SK-N-SH (cell line): ENCODE results near the gene MB.

Source experiments
- CTCF ChIP-seq: fragments of 200-600 bp; sonication (generic); IDR thresholded peaks from 2 replicates; pipeline ENCODE4 v1.6.1; 2017; ENCODE audit warnings: antibody characterized with exemption, mild to moderate bottlenecking, moderate library complexity
- FOXJ3 ChIP-seq: sonication (generic); formaldehyde crosslinking; IDR thresholded peaks from 2 replicates; pipeline ENCODE4 v1.5.1; 2020; ENCODE audit warnings: mild to moderate bottlenecking, missing genetic modification reagents
- FOXM1 ChIP-seq: IDR thresholded peaks from 2 replicates; pipeline ENCODE4 v1.4.0; 2012; ENCODE audit warnings: low read depth, mild to moderate bottlenecking
- GABPA ChIP-seq: IDR thresholded peaks from 2 replicates; pipeline ENCODE4 v1.4.0; 2012; ENCODE audit warnings: low read depth, mild to moderate bottlenecking
- POLR2AphosphoS5 ChIP-seq: IDR thresholded peaks from 2 replicates; pipeline ENCODE4 v1.6.1; 2012; ENCODE audit warnings: low read depth, low read length
- REST ChIP-seq: IDR thresholded peaks from 2 replicates; pipeline ENCODE4 v1.6.1; 2012; ENCODE audit warnings: mild to moderate bottlenecking, low read depth, low read length, moderate library complexity
- SIN3A ChIP-seq: IDR thresholded peaks from 2 replicates; pipeline ENCODE4 v1.6.1; 2012; ENCODE audit warnings: low read depth, mild to moderate bottlenecking, low read length, moderate library complexity, borderline replicate concordance
- SMC3 ChIP-seq: IDR thresholded peaks from 2 replicates; pipeline ENCODE4 v1.6.1; 2012; ENCODE audit warnings: low read depth, low read length, improper control_type of control experiment
- TCF12 ChIP-seq: IDR thresholded peaks from 2 replicates; pipeline ENCODE4 v1.4.0; 2012
- USF1 ChIP-seq: IDR thresholded peaks from 2 replicates; pipeline ENCODE4 v1.4.0; 2012; ENCODE audit warnings: low read depth, borderline replicate concordance

- TF ChIP-seq CTCF: no peak
- no peak for TF ChIP-seq SMC3
- TF ChIP-seq POLR2AphosphoS5: no peak
- TF ChIP-seq SIN3A: no peak
- no peak for TF ChIP-seq FOXM1
- no peak for TF ChIP-seq TCF12
- no peak for TF ChIP-seq USF1
- TF ChIP-seq GABPA: no peak
- TF ChIP-seq FOXJ3 (CRISPR knock-in tag): no peak
- no peak for TF ChIP-seq REST
Observed at GRCh38 chr22:35649636-35650250, 32.6 kb upstream of the MB start.
